LNCaP clone FGC (cell line): Measurements from ENCODE around the gene SIRT4.

ENCODE experiments used
- DNase-seq: peaks from one replicate; pipeline ENCODE4 v3.0.0-alpha.2; 2011; ENCODE audit warnings: low read depth
- H3K4me3 ChIP-seq: 2 replicates; pipeline ENCODE4 v1.5.1; 2011; ENCODE audit warnings: mild to moderate bottlenecking, low read depth, low read length, control low read depth
- CTCF ChIP-seq: IDR thresholded peaks from 2 replicates; pipeline ENCODE4 v1.5.1; 2012; ENCODE audit warnings: mild to moderate bottlenecking; ENCODE audit not compliant: control insufficient read depth, insufficient read depth; ENCODE audit errors: extremely low read depth

Gene SIRT4

GRCh38 chr12:120314220-120314619, 12.1 kb downstream of the SIRT4 start:
- DNase-seq, result no peak
- no peak overlapping the region for H3K4me3 ChIP-seq
- peak; percentile 29 for TF ChIP-seq CTCF

- no peak for DNase-seq
- H3K4me3 ChIP-seq, result peak overlapping the region; percentile 83
- TF ChIP-seq CTCF, result no peak
Measured at GRCh38 chr12:120316798-120317223, 14.7 kb downstream of the SIRT4 start.

- peak; percentile 39 for TF ChIP-seq CTCF
- H3K4me3 ChIP-seq, result peak overlapping the region; percentile 83
- DNase-seq, result peak; percentile 100
Measured at GRCh38 chr12:120317224-120318105, 15.3 kb downstream of the SIRT4 start.

- no peak for DNase-seq
- no peak for TF ChIP-seq CTCF
- H3K4me3 ChIP-seq, result no peak overlapping the region
Measured at GRCh38 chr12:120321382-120322202, 19.5 kb downstream of the SIRT4 start.

GRCh38 chr12:120323772-120324171, 21.7 kb downstream of the SIRT4 start:
- H3K4me3 ChIP-seq, result no peak overlapping the region
- TF ChIP-seq CTCF, result no peak
- no peak for DNase-seq

- no peak for DNase-seq
- no peak overlapping the region for H3K4me3 ChIP-seq
- TF ChIP-seq CTCF, result 0 out of 2 replicates have a peak, but pooled peaks have one; percentile 2
Measured at GRCh38 chr12:120324841-120325417, 22.8 kb downstream of the SIRT4 start.
